ENCODE results near the gene ZNF483. TPM values are rescaled to one million over a fixed set of nuclear protein-coding genes. Genes with fewer than 3 reads are reported as not detected.

ZNF483 gene
- 0.53 and 0.60 TPM in 2 replicates for polyA plus RNA-seq (2012; rRNA removed)
- 0.55 and 0.67 TPM in 2 replicates for polyA plus RNA-seq (2012; cell fraction: cytosol; rRNA removed)
- 0.47 and 1.0 TPM in 2 replicates for polyA plus RNA-seq (2012; cell fraction: nucleus; rRNA removed)

GRCh38 chr9:111525056-111525977 is at the start of gene ZNF483:
ZNF483 (plus strand) TSS chr9:111525179; CDS start chr9:111527396, 2,217 bp downstream.
- ChIA-PET CTCF (interaction anchor here (1.4 to 2.2 kb wide), 2 partner anchors 21 to 96 kb away, joined by 4 to 6 read pairs; no protein-coding TSS in a partner anchor), POLR2A (interaction anchor here (0.9 to 2.1 kb wide), 2 partner anchors 42 to 136 kb away, joined by 3 to 7 read pairs; partner anchors contain the start of genes ECPAS and GNG10)
- under 1% methylated on average over 16 of the region's 66 CpGs for WGBS (ENCODE audit: low lambda C conversion rate)
- Histone ChIP-seq H4K20me1 (ENCODE audit: insufficient read depth) (no peaks in the 10 kb centered on the region), H3K9ac (peak within 1 kb of the TSS; percentile 61), H3K9me2 (no peaks in the 10 kb centered on the region), H3K27ac (ENCODE audit: low read depth in 2 of 2, low read length in 1 of 2) (peak within 1 kb of the TSS in 1 of 2 experiments; percentile 69; a peak in 1 of 4 replicates), H3K36me3 (replicated peaks in 1 of 2; ENCODE audit: control insufficient read depth in 1 of 2, insufficient read depth in 2 of 2, low read length in 1 of 2) (peaks cover 2% of the 10 kb centered on the region in 2 experiments), H3F3A (replicated peaks; ENCODE audit: insufficient read depth) (no peaks in the 10 kb centered on the region), H3K79me2 (ENCODE audit: insufficient read depth) (no peaks in the 10 kb centered on the region), H3K4me1 (ENCODE audit: control insufficient read depth in 1 of 2, insufficient read depth in 2 of 2, low read depth in 1 of 2, low read length in 1 of 2) (peaks cover 6 to 10% of the 10 kb centered on the region in 2 experiments; a peak in 2 of 4 replicates), H3K9me3 (no peaks in the 10 kb centered on the region), H3K4me2 (peak within 1 kb of the TSS; percentile 93), H3K27me3 (ENCODE audit: insufficient read depth) (no peaks in the 10 kb centered on the region), H2AFZ (ENCODE audit: low read depth) (peak within 1 kb of the TSS; percentile 97), H3K4me3 (ENCODE audit: low read depth in 2 of 2, low read length in 1 of 2) (peak within 1 kb of the TSS; percentile 87 to 88)
- TF ChIP-seq POLR2AphosphoS5 (IDR thresholded peaks at IDR 0.05; ENCODE audit: low read depth, low read length), result 0 out of 2 replicates have a peak, but pooled peaks have one; percentile 24
- TF ChIP-seq MAX (IDR thresholded peaks at IDR 0.05; ENCODE audit: low read depth), result peak; percentile 66
- no peak for TF ChIP-seq JUND (IDR thresholded peaks at IDR 0.05)
- TF ChIP-seq NRF1 (IDR thresholded peaks at IDR 0.05; ENCODE audit: low read depth, low read length), result peak; percentile 92
- 0 out of 2 replicates have a peak, but pooled peaks have one; percentile 9 for TF ChIP-seq RAD21 (IDR thresholded peaks at IDR 0.05; ENCODE audit: low read length)
- no peak for TF ChIP-seq FOXJ3 (CRISPR knock-in tag; IDR thresholded peaks at IDR 0.05)
- TF ChIP-seq RFX5 (IDR thresholded peaks at IDR 0.05; ENCODE audit: low read length), result no peak
- DNase-seq, result peak; percentile 93

GRCh38 chr9:111475195-111475594 is 49.8 kb upstream of the ZNF483 start:
- Histone ChIP-seq H3K9me2 (no peaks in the 10 kb centered on the region), H4K20me1 (ENCODE audit: insufficient read depth) (peaks cover 79% of the 10 kb centered on the region), H3K79me2 (ENCODE audit: insufficient read depth) (peaks cover 100% of the 10 kb centered on the region), H3F3A (replicated peaks; ENCODE audit: insufficient read depth) (no peaks in the 10 kb centered on the region), H3K27me3 (ENCODE audit: insufficient read depth) (no peaks in the 10 kb centered on the region), H3K4me2 (no peak overlapping the region), H3K27ac (ENCODE audit: low read depth in 2 of 2, low read length in 1 of 2) (no peak overlapping the region), H3K9ac (no peak overlapping the region), H3K36me3 (replicated peaks in 1 of 2; ENCODE audit: control insufficient read depth in 1 of 2, insufficient read depth in 2 of 2, low read length in 1 of 2) (no peaks in the 10 kb centered on the region), H3K9me3 (no peaks in the 10 kb centered on the region), H3K4me1 (ENCODE audit: control insufficient read depth in 1 of 2, insufficient read depth in 2 of 2, low read depth in 1 of 2, low read length in 1 of 2) (no peaks in the 10 kb centered on the region), H2AFZ (ENCODE audit: low read depth) (no peak overlapping the region), H3K4me3 (ENCODE audit: low read depth in 2 of 2, low read length in 1 of 2) (no peak overlapping the region)
- no peak for DNase-seq
- TF ChIP-seq EP300 (IDR thresholded peaks at IDR 0.05; ENCODE audit: borderline replicate concordance in 1 of 2, low read depth in 1 of 2, low read length in 1 of 2) (no peak), REST (IDR thresholded peaks at IDR 0.05; ENCODE audit: low read depth, low read length) (no peak), RAD21 (IDR thresholded peaks at IDR 0.05; ENCODE audit: low read length) (no peak), RXRA (IDR thresholded peaks at IDR 0.05; ENCODE audit: borderline replicate concordance, low read depth) (no peak), POLR2AphosphoS5 (IDR thresholded peaks at IDR 0.05; ENCODE audit: low read depth, low read length) (no peak), CHD2 (IDR thresholded peaks at IDR 0.05; ENCODE audit: low read length, partially characterized antibody) (no peak), NFIC (IDR thresholded peaks at IDR 0.05; ENCODE audit: borderline replicate concordance) (no peak), JUND (IDR thresholded peaks at IDR 0.05) (no peak), MAX (IDR thresholded peaks at IDR 0.05; ENCODE audit: low read depth) (no peak), SIN3A (IDR thresholded peaks at IDR 0.05; ENCODE audit: borderline replicate concordance, low read depth, low read length) (no peak)
- POLR2A ChIA-PET, result no interaction called here
- 98% methylated on average over 2 of the region's 2 CpGs for WGBS (ENCODE audit: low lambda C conversion rate)
- CTCF ChIA-PET, result no interaction called here
